BJ (cell line): ENCODE data around the gene HLA-A. TPM values are rescaled to one million over a fixed set of nuclear protein-coding genes. Genes with fewer than 3 reads are reported as not detected.

Experiments
- CTCF ChIA-PET: fragments of 350-600 bp; formaldehyde crosslinking; extraction: SDS; loops from one replicate; lab custom pipeline; 2021; ENCODE audit warnings: antibody characterized with exemption, inconsistent platforms; lab: Yijun Ruan, JAX
- POLR2A ChIA-PET: fragments of 300-600 bp; sonication (Branson Sonifier 250); formaldehyde crosslinking; extraction: SDS; loops from one replicate; lab custom pipeline; 2021; ENCODE audit warnings: antibody characterized with exemption; lab: Charles Lee
- DNase-seq: peaks from one replicate; pipeline ENCODE4 v3.0.0-alpha.2; 2011; ENCODE audit warnings: low read depth
- H3K27me3 ChIP-seq: 2 replicates; pipeline ENCODE4 v1.6.0; 2011; ENCODE audit warnings: low read length; ENCODE audit not compliant: control insufficient read depth, insufficient read depth
- H3K36me3 ChIP-seq: 2 replicates; pipeline ENCODE4 v1.5.1; 2011; ENCODE audit warnings: low read length; ENCODE audit not compliant: control insufficient read depth, insufficient read depth
- H3K4me3 ChIP-seq: 2 replicates; pipeline ENCODE4 v1.5.1; 2011; ENCODE audit warnings: low read depth, mild to moderate bottlenecking, control low read depth, low read length
- CTCF ChIP-seq: IDR thresholded peaks from 2 replicates; pipeline ENCODE4 v1.5.1; 2011; ENCODE audit warnings: low read depth, mild to moderate bottlenecking, control low read depth, inconsistent platforms, low read length, moderate library complexity; ENCODE audit not compliant: insufficient read depth
- polyA plus RNA-seq: library from polyadenylated mRNA; depleted of rRNA; stranded (reverse); fragments of >200 nt; gene quantifications from 2 replicates; pipeline ENCODE4 v1.2.3, GENCODE V29; 2011

Gene HLA-A
- polyA plus RNA-seq, 1 experiment, result 737 TPM

- H3K27me3 ChIP-seq, result no peaks in the 10 kb centered on the region
- POLR2A ChIA-PET, result interaction anchor here (0.6 to 1.0 kb wide), 2 partner anchors 10 to 13 kb away, joined by 3 to 6 read pairs; no protein-coding TSS in a partner anchor
- TF ChIP-seq CTCF, result no peak
Measured at GRCh38 chr6:29964887-29965562, 22.7 kb downstream of the HLA-A start.

GRCh38 chr6:29965563-29965872, 23.2 kb downstream of the HLA-A start:
- POLR2A ChIA-PET, result no interaction called here
- H3K4me3 ChIP-seq, result no peak overlapping the region; the same call in 1 of the 2 replicates
- no peak for TF ChIP-seq CTCF
- no peaks in the 10 kb centered on the region for H3K36me3 ChIP-seq
- DNase-seq, result no peak
- no peaks in the 10 kb centered on the region for H3K27me3 ChIP-seq
- CTCF ChIA-PET, result interaction anchor here (1.5 to 3.1 kb wide), 3 partner anchors 11 to 117 kb away, joined by 5 to 14 read pairs (median 6); no protein-coding TSS in a partner anchor

More at GRCh38 chr6:29964887-29965562, 22.7 kb downstream of the HLA-A start:
- Histone ChIP-seq H3K4me3 (peak overlapping the region; percentile 20), H3K36me3 (no peaks in the 10 kb centered on the region)
- no peak for DNase-seq
- CTCF ChIA-PET, result interaction anchor here (0.9 to 3.1 kb wide), 6 partner anchors 10 to 117 kb away, joined by 3 to 14 read pairs (median 4); no protein-coding TSS in a partner anchor

- no peak for TF ChIP-seq CTCF
- no peak for DNase-seq
- no peaks in the 10 kb centered on the region for H3K27me3 ChIP-seq
- H3K4me3 ChIP-seq, result no peak overlapping the region; the same call in 1 of the 2 replicates
- POLR2A ChIA-PET, result interaction anchor here (0.6 kb wide), 1 partner anchor 8 kb away, joined by 10 read pairs; no protein-coding TSS in a partner anchor
- CTCF ChIA-PET, result interaction anchor here (0.6 to 3.1 kb wide), 3 partner anchors 18 to 1828 kb away, joined by 3 to 14 read pairs (median 5); no protein-coding TSS in a partner anchor
- no peaks in the 10 kb centered on the region for H3K36me3 ChIP-seq
Measured at GRCh38 chr6:29965873-29966601, 23.7 kb downstream of the HLA-A start.

GRCh38 chr6:29967379-29968010, 25.2 kb downstream of the HLA-A start:
- Histone ChIP-seq H3K4me3 (no peak overlapping the region), H3K27me3 (peaks cover under 1% of the 10 kb centered on the region), H3K36me3 (no peaks in the 10 kb centered on the region)
- TF ChIP-seq CTCF, result no peak
- CTCF ChIA-PET, result interaction anchor here (1.2 to 3.1 kb wide), 3 partner anchors 9 to 119 kb away, joined by 3 to 14 read pairs (median 5); no protein-coding TSS in a partner anchor
- POLR2A ChIA-PET, result no interaction called here
- DNase-seq, result no peak
